Measurements from ENCODE around the gene CASP10. TPM values are rescaled to one million over a fixed set of nuclear protein-coding genes. Genes with fewer than 3 reads are reported as not detected.

The CASP10 gene
- total and polyA plus RNA-seq, 9 of the 15 experiments (the other 6 are each of a cell fraction or from before 2014, with no cell fraction given): 7.1 to 20.4 (median 10.8) TPM

DNA sequence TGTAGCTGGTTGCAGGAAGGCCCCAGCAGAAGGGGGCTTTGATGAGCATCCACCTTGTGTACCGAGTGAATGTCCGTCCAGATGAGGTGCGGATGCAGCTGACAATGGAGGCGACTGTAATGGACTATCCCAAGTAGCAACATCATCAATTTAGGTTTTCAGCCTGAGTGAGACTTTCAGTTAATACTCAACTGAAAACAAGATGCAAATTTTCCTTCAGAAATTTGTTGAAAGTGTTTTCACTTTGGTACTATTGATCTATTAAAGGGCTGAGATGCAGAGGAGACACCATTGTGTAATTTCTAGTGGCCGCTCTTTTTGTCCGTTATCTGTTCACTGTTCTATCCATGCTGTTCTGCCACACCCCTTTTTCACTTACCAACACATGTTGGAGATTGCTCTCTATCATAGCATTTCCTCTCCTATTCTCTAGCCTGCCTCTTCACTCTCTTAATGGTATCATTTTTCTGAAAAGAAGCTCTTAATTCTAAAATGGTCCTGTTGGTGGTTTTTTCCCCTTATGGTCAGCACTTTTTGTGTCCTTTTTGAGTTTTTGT is 65.4 kb downstream of the CASP10 start (continued):
- TF ChIP-seq, protein P1, sequence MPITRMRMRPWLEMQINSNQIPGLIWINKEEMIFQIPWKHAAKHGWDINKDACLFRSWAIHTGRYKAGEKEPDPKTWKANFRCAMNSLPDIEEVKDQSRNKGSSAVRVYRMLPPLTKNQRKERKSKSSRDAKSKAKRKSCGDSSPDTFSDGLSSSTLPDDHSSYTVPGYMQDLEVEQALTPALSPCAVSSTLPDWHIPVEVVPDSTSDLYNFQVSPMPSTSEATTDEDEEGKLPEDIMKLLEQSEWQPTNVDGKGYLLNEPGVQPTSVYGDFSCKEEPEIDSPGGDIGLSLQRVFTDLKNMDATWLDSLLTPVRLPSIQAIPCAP (CRISPR knock-in tag; IDR thresholded peaks at IDR 0.05; ENCODE audit: borderline replicate concordance): no peak

- intact Hi-C loops (cut with micrococcal nuclease) (no loop called here), in situ Hi-C loops (cut with MboI) (no loop called here)
- Histone ChIP-seq H4K20me1 (replicated peaks; ENCODE audit: control insufficient read depth, insufficient read depth, low read length) (no peaks in the 10 kb centered on the region), H3K4me1 (replicated peaks in 1 of 2; ENCODE audit: control insufficient read depth in 2 of 2, insufficient read depth in 2 of 2, low read length in 2 of 2) (peaks cover 8 to 15% of the 10 kb centered on the region in 2 experiments), H3K4me2 (ENCODE audit: insufficient read depth, low read length) (no peak overlapping the region), H3K9me3 (replicated peaks; ENCODE audit: control insufficient read depth, insufficient read depth, low read depth, low read length) (no peaks in the 10 kb centered on the region), H3K27ac (ENCODE audit: extremely low read depth, low read depth, low read length) (no peak overlapping the region), H3K79me2 (ENCODE audit: control insufficient read depth, insufficient read depth, low read length) (no peaks in the 10 kb centered on the region; the same call in 2 of the 3 replicates), H3K36me3 (ENCODE audit: control insufficient read depth, insufficient read depth, low read length) (no peaks in the 10 kb centered on the region), H3K4me3 (no peak overlapping the region), H3K9ac (ENCODE audit: insufficient read depth in 1 of 2, low read depth in 2 of 2, low read length in 2 of 2) (no peak overlapping the region), H3K27me3 (ENCODE audit: control insufficient read depth in 2 of 2, insufficient read depth in 2 of 2, low read length in 2 of 2) (no peaks in the 10 kb centered on the region), H2AFZ (ENCODE audit: low read depth, low read length) (no peak overlapping the region), H3K9me1 (ENCODE audit: control insufficient read depth, insufficient read depth, low read length) (no peaks in the 10 kb centered on the region)
- ATAC-seq (no peak), FAIRE-seq (no peak), DNase-seq (ENCODE audit: extremely low read depth in 1 of 4, low spot score in 3 of 4) (no peak)
- 50% methylated on average over 2 of the region's 2 CpGs for WGBS (ENCODE audit: insufficient coverage, low coverage, missing lambda C conversion rate)
- CTCF ChIA-PET (ENCODE audit: low intra/inter-chr PET ratio): no interaction called here
- no peak for TF ChIP-seq HINFP (tag; conservative IDR thresholded peaks at IDR 0.05; ENCODE audit: low read depth)
- POLR2A ChIA-PET: no interaction called here
- BruUV-seq (replicated peaks): no TSS peak
Observed at GRCh38 chr2:201249889-201250288, 66.9 kb downstream of the CASP10 start.

All from K562 (cell line).